Measurements from ENCODE around the gene MPDZ. TPM values are rescaled to one million over a fixed set of nuclear protein-coding genes. Genes with fewer than 3 reads are reported as not detected.

The MPDZ gene
- total RNA-seq, 1 donor from 2014 or later: 70.7 TPM

DNA sequence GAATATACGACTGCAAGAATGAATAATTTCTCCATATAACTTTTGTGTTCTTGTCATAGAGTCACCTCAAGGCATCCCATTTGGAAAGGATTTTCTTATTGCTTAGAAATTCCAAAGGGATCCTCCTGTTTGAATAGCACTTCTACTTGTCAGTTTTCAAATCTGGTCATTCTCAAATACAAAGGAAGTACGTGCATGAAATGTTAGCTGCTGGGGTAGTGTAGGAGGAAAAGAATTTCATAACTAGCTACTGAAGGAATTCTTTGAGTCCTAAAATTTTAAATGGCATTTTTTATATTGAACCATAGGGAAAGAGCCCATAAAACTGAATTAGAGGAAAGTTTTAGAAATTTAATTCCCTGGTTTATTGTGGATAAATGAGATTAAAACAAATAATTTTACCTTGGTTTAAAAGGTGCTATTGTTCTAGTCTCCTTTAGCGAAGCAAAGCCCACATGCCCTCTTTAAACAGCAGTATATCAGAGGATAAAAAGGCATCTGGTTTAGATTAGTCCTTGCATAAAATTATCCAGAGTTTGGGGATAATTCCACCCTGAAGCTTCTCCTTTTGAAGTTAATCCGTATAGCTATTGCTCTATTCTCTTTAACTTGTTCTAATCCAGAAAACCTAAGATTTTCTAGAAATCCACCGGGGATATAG is 2.0 kb upstream of the MPDZ start:
- H3K9me3 ChIP-seq (replicated peaks): no peaks in the 10 kb centered on the region
- no peaks in the 10 kb centered on the region for H3K36me3 ChIP-seq
- H3K4me3 ChIP-seq: no peak overlapping the region
- DNase-seq: no peak
- TF ChIP-seq, protein P1, sequence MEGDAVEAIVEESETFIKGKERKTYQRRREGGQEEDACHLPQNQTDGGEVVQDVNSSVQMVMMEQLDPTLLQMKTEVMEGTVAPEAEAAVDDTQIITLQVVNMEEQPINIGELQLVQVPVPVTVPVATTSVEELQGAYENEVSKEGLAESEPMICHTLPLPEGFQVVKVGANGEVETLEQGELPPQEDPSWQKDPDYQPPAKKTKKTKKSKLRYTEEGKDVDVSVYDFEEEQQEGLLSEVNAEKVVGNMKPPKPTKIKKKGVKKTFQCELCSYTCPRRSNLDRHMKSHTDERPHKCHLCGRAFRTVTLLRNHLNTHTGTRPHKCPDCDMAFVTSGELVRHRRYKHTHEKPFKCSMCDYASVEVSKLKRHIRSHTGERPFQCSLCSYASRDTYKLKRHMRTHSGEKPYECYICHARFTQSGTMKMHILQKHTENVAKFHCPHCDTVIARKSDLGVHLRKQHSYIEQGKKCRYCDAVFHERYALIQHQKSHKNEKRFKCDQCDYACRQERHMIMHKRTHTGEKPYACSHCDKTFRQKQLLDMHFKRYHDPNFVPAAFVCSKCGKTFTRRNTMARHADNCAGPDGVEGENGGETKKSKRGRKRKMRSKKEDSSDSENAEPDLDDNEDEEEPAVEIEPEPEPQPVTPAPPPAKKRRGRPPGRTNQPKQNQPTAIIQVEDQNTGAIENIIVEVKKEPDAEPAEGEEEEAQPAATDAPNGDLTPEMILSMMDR (IDR thresholded peaks at IDR 0.05; ENCODE audit: borderline replicate concordance): no peak
- peaks cover 32% of the 10 kb centered on the region for H3K4me1 ChIP-seq
- no peak overlapping the region for H3K27ac ChIP-seq (replicated peaks)
- H3K27me3 ChIP-seq (ENCODE audit: low read depth): no peaks in the 10 kb centered on the region
- intact Hi-C loops (cut with micrococcal nuclease): no loop called here

DNA sequence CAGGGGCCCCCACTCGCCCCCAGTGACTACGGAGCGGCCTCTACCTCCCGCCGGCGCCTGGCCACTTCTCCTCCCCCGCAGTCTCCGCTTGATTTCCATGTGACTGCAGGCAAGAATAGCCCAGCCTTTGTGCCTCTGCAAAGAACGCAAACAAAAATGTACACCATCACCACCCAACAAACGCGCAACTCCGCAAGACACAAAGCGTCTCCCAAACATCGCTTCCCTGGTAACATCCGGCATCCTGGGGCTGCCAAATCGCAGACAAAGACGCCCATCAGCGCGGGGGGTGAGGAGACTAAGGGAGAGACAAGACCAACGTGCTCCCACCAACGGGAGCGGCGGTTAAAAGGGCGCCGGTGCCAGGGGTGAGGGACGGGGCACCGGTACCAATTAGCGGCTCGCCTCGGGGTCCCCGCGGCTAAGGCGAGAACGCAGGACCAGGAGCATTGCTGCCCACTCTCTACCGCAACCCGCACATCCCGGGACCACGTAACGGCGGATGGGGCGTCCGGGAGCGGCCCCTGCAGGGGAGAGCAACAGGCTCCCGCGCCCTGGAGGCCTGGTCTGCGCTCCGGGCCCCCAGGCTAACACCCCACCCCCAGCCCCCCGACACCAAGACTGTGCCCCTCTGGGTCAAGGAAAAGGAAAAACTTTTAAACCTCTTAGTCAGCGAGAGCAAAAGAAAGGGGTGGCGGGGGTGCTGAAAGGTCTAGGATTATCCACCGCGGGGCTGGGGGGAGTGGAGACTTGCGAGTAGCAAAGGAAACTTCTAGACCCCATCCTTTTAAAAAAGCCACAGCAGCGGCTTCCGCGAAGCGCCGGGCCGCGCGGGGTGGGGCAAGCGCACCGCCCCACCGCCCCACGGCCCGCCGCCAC is 885 bp downstream of the MPDZ start:
- peaks cover 58% of the 10 kb centered on the region for H3K4me1 ChIP-seq
- peak overlapping the region; percentile 96 for H3K27ac ChIP-seq (replicated peaks)
- no peaks in the 10 kb centered on the region for H3K27me3 ChIP-seq (ENCODE audit: low read depth)
- TF ChIP-seq, protein P1 (IDR thresholded peaks at IDR 0.05; ENCODE audit: borderline replicate concordance): peak; percentile 30
- DNase-seq: peak; percentile 51
- no peaks in the 10 kb centered on the region for H3K36me3 ChIP-seq
- peak overlapping the region; percentile 83 for H3K4me3 ChIP-seq
- intact Hi-C loops (cut with micrococcal nuclease): no loop called here
- no peaks in the 10 kb centered on the region for H3K9me3 ChIP-seq (replicated peaks)

DNA sequence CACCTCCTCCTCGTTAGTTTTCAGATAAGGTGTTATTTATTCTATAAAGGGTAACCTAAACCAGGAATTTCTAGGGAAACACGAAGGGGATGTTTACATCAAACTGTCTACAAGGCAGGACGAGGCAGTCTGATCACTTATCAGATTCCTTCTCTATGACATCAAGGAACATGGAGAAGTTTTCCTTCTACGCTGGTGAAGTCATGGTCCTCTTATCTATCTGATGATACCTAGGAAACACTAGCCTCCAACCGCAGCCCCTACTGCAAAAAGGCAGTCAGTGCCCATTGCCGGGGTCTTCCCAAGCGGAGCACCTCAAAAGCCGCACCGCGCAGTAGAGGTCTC is 1.5 kb downstream of the MPDZ start:
- H3K4me1 ChIP-seq: peaks cover 58% of the 10 kb centered on the region
- H3K4me3 ChIP-seq: peak overlapping the region; percentile 83
- H3K27ac ChIP-seq (replicated peaks): peak overlapping the region; percentile 96
- H3K9me3 ChIP-seq (replicated peaks): no peaks in the 10 kb centered on the region
- TF ChIP-seq, protein P1 (IDR thresholded peaks at IDR 0.05; ENCODE audit: borderline replicate concordance): no peak
- no peak for DNase-seq
- H3K36me3 ChIP-seq: no peaks in the 10 kb centered on the region
- no peaks in the 10 kb centered on the region for H3K27me3 ChIP-seq (ENCODE audit: low read depth)
- intact Hi-C loops (cut with micrococcal nuclease): no loop called here

DNA sequence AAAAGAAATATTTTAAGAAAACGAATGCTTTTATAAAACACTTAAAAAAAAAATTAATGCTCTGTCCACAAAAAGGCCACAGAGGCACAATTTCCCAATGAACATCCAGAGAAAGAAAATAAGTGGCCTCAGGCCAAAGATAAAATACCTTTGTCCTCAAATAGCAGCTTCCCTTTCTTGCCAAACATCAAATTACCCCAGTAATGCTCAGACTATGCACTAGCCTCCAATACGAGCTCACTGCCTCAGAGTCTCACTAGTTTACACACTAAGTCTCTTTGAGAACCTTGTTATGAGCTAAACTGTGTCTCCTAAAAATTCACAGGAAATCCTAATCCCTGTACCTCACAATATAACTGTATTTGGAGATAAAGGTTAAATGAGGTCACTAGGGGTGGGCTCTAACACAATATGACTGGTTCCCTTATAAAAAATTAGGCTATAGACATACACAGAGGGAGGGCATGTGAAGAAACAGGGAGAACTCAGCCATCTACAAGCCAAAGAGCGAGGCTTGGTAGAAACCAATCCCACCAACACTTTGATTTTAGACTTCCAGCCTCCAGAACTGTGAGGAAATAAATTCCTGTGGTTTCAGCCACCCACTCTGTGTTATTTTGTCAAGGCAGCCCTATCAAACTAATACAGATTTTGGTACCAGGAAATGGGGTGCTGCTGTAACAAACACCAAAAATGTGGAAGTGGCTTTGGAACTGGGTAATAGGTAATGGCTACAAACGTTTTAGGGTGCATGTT is 4.4 kb downstream of the MPDZ start:
- H3K4me3 ChIP-seq: peak overlapping the region; percentile 2
- no peaks in the 10 kb centered on the region for H3K27me3 ChIP-seq (ENCODE audit: low read depth)
- intact Hi-C loops (cut with micrococcal nuclease): no loop called here
- no peaks in the 10 kb centered on the region for H3K9me3 ChIP-seq (replicated peaks)
- DNase-seq: no peak
- peaks cover 76% of the 10 kb centered on the region for H3K4me1 ChIP-seq
- no peaks in the 10 kb centered on the region for H3K36me3 ChIP-seq
- peak overlapping the region; percentile 96 for H3K27ac ChIP-seq (replicated peaks)
- TF ChIP-seq, protein P1 (IDR thresholded peaks at IDR 0.05; ENCODE audit: borderline replicate concordance): no peak

DNA sequence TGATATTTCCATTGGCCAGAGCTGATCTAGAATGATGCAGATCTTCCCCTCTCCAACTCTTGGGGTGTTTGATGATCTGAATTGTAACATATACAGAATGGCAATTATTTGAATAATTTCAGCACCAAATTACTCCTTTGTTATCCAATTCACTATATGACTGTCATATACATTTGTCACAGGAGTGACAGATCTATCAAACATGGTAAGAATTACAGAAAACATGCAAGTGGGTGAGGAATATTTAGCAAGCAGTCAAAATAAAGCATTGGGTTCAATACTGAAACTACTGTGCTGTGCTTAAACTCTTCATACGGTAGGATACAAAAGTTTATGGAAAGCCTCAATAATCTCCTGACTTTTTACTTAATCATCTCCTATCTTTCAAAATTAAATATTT is 8.8 kb downstream of the MPDZ start:
- TF ChIP-seq, protein P1 (IDR thresholded peaks at IDR 0.05; ENCODE audit: borderline replicate concordance): no peak
- Histone ChIP-seq H3K27me3 (ENCODE audit: low read depth) (no peaks in the 10 kb centered on the region), H3K4me1 (peaks cover 85% of the 10 kb centered on the region), H3K36me3 (no peaks in the 10 kb centered on the region), H3K4me3 (no peak overlapping the region), H3K27ac (replicated peaks) (no peak overlapping the region), H3K9me3 (replicated peaks) (no peaks in the 10 kb centered on the region)
- intact Hi-C loops (cut with micrococcal nuclease): no loop called here
- no peak for DNase-seq

Measured in left ventricle myocardium inferior (tissue), 1 donor.